CD14-positive monocyte (primary cell): ENCODE results near the gene GIT1. TPM values are rescaled to one million over a fixed set of nuclear protein-coding genes. Genes with fewer than 3 reads are reported as not detected.

Experiments
- DNase-seq, 3 donors: peaks; one replicate each; pipeline ENCODE4 v3.0.0-alpha.2; 2011 to 2022
- H2AFZ ChIP-seq: 2 replicates; pipeline ENCODE4 v1.6.0; 2012; ENCODE audit warnings: mild to moderate bottlenecking, low read depth, low read length, inconsistent platforms; ENCODE audit not compliant: insufficient read depth, poor library complexity, severe bottlenecking
- H3K27ac ChIP-seq, 2 donors: 1 replicate in 1 of 2; 2 replicates in 1 of 2; pipeline ENCODE4 v1.5.1; 2012 to 2013; ENCODE audit warnings: low read length in 2 of 2, control low read depth in 1 of 2, inconsistent platforms in 1 of 2, low read depth in 1 of 2, mild to moderate bottlenecking in 1 of 2
- H3K27me3 ChIP-seq, 2 donors: one replicate each; pipeline versions ENCODE4 v1.6.0 to v1.6.1; 2011 to 2013; ENCODE audit warnings: low read length in 2 of 2; ENCODE audit not compliant: control insufficient read depth in 2 of 2, insufficient read depth in 2 of 2
- H3K36me3 ChIP-seq, 2 donors: replicated peaks in 1 of 2; 1 replicate in 1 of 2; 2 replicates in 1 of 2; pipeline versions ENCODE4 v1.5.1 to v1.6.1; 2012 to 2013; ENCODE audit warnings: low read length in 2 of 2, control low read depth in 1 of 2, inconsistent platforms in 1 of 2, mild to moderate bottlenecking in 1 of 2; ENCODE audit not compliant: insufficient read depth in 2 of 2, control insufficient read depth in 1 of 2
- H3K4me1 ChIP-seq, 2 donors: 1 replicate in 1 of 2; 2 replicates in 1 of 2; pipeline versions ENCODE4 v1.5.1 to v1.6.1; 2012 to 2013; ENCODE audit warnings: low read length in 2 of 2, control low read depth in 1 of 2, inconsistent platforms in 1 of 2, mild to moderate bottlenecking in 1 of 2, moderate library complexity in 1 of 2; ENCODE audit not compliant: insufficient read depth in 2 of 2, control insufficient read depth in 1 of 2
- H3K4me2 ChIP-seq: replicated peaks from 2 replicates; pipeline ENCODE3; 2012; ENCODE audit warnings: low read length, moderate library complexity, mild to moderate bottlenecking; ENCODE audit not compliant: poor library complexity, severe bottlenecking; ENCODE audit errors: extremely low read depth
- H3K4me3 ChIP-seq, 3 experiments: fragments of 200-600 bp in 1 of 3; sonication (generic) in 1 of 3; replicated peaks in 1 of 3; 1 replicate in 2 of 3; 2 replicates in 1 of 3; pipeline ENCODE4 v1.5.1; 2011 to 2013; ENCODE audit warnings: low read length in 3 of 3, mild to moderate bottlenecking in 3 of 3, control low read depth in 2 of 3, low read depth in 2 of 3, inconsistent platforms in 1 of 3, moderate library complexity in 1 of 3
- H3K79me2 ChIP-seq: 2 replicates; pipeline ENCODE4 v1.6.0; 2012; ENCODE audit warnings: mild to moderate bottlenecking, control low read depth, inconsistent platforms, low read length, moderate library complexity; ENCODE audit not compliant: insufficient read depth
- H3K9ac ChIP-seq: 2 replicates; pipeline ENCODE4 v1.6.0; 2017; ENCODE audit warnings: low read length, mild to moderate bottlenecking; ENCODE audit not compliant: insufficient read depth, poor library complexity, severe bottlenecking
- H3K9me3 ChIP-seq, 2 donors: replicated peaks in 1 of 2; 1 replicate in 1 of 2; 2 replicates in 1 of 2; pipeline versions ENCODE4 v1.5.1 to v1.6.1; 2012 to 2013; ENCODE audit warnings: low read length in 2 of 2, control low read depth in 1 of 2; ENCODE audit not compliant: control insufficient read depth in 1 of 2, insufficient read depth in 1 of 2
- H4K20me1 ChIP-seq: 2 replicates; pipeline ENCODE4 v1.6.0; 2012; ENCODE audit warnings: mild to moderate bottlenecking, low read length, control low read depth, moderate library complexity; ENCODE audit not compliant: insufficient read depth
- H3K27ac Mint-ChIP-seq, 7 donors: one replicate each; pipeline ENCODE4 v1.8.0; 2020; ENCODE audit warnings: mild to moderate bottlenecking in 7 of 7, mixed read lengths in 7 of 7, moderate library complexity in 6 of 7, inconsistent platforms in 2 of 7
- H3K27me3 Mint-ChIP-seq, 3 donors: one replicate each; pipeline ENCODE4 v1.8.0; 2021 to 2022; ENCODE audit warnings: low read depth in 3 of 3, mild to moderate bottlenecking in 3 of 3, mixed read lengths in 3 of 3, moderate library complexity in 3 of 3, inconsistent platforms in 1 of 3
- H3K36me3 Mint-ChIP-seq, 2 donors: one replicate each; pipeline ENCODE4 v1.8.0; 2020; ENCODE audit warnings: mixed read lengths in 2 of 2, inconsistent platforms in 1 of 2, mild to moderate bottlenecking in 1 of 2
- H3K4me1 Mint-ChIP-seq: one replicate; pipeline ENCODE4 v1.8.0; 2020; ENCODE audit warnings: mild to moderate bottlenecking, mixed read lengths
- H3K4me3 Mint-ChIP-seq, 2 donors: one replicate each; pipeline ENCODE4 v1.8.0; 2020; ENCODE audit warnings: mild to moderate bottlenecking in 2 of 2, mixed read lengths in 2 of 2, moderate library complexity in 1 of 2
- H3K9me3 Mint-ChIP-seq, 7 donors: one replicate each; pipeline ENCODE4 v1.8.0; 2020 to 2022; ENCODE audit warnings: mixed read lengths in 7 of 7, mild to moderate bottlenecking in 6 of 7, moderate library complexity in 6 of 7, inconsistent platforms in 2 of 7
- CTCF ChIP-seq: fragments of 200-600 bp; IDR thresholded peaks from one replicate; pipeline ENCODE4 v1.8.0; 2022; ENCODE audit warnings: antibody characterized with exemption, mild to moderate bottlenecking
- WGBS: methylation state at CpG from one replicate; pipeline ENCODE4 v1.1.5; 2013; ENCODE audit warnings: missing lambda C conversion rate; ENCODE audit not compliant: insufficient coverage; 5-methylcytosine and 5-hydroxymethylcytosine counted together
- intact Hi-C, 2 donors: fragments of 100-400 bp; cut with micrococcal nuclease; formaldehyde crosslinking; loops; one replicate each; pipeline versions ENCODE4 v1.15.0 to v1.15.1; 2023
- polyA plus RNA-seq, 3 donors: library from polyadenylated mRNA; depleted of rRNA in 1 of 3; unstranded in 2 of 3; stranded (reverse) in 1 of 3; fragments of 300-500 nt in 2 of 3; fragments of >200 nt in 1 of 3; fragmentation: Illumina TruSeq in 2 of 3; gene quantifications; 1 replicate in 2 of 3; 2 replicates in 1 of 3; pipeline ENCODE4 v1.2.3, GENCODE V29; 2012 to 2021

Gene GIT1
- polyA plus RNA-seq, 3 donors: 3.1 to 41.7 (median 4.4) TPM

GRCh38 chr17:29614349-29615047 is 25.1 kb upstream of the GIT1 start:
- H3K27me3 Mint-ChIP-seq: peaks cover 38 to 68% (median 44%) of the 10 kb centered on the region in 3 donors
- H3K4me1 ChIP-seq: peaks cover 53 to 60% of the 10 kb centered on the region in 2 donors
- H4K20me1 ChIP-seq: peaks cover 33% of the 10 kb centered on the region
- WGBS: no CpG with 5 or more reads among the region's 16 CpGs
- no peak overlapping the region for H3K9ac ChIP-seq
- H3K27ac ChIP-seq: no peak overlapping the region
- intact Hi-C loops: loop anchor here in 1 of 2 donors (2.0 to 10.0 kb wide), 2 partner anchors 26 to 50 kb away; partner anchors contain the start of genes ABHD15, GIT1 and TP53I13
- no peaks in the 10 kb centered on the region for H3K9me3 ChIP-seq
- no peak for TF ChIP-seq CTCF
- peaks cover 7 to 58% of the 10 kb centered on the region in 2 donors for H3K27me3 ChIP-seq
- H3K4me1 Mint-ChIP-seq: peaks cover 45% of the 10 kb centered on the region
- H3K36me3 Mint-ChIP-seq: no peaks in the 10 kb centered on the region
- peak overlapping the region; percentile 82 for H2AFZ ChIP-seq
- peak overlapping the region in 1 of 3 experiments; percentile 80 for H3K4me3 ChIP-seq
- H3K36me3 ChIP-seq: no peaks in the 10 kb centered on the region
- H3K79me2 ChIP-seq: no peaks in the 10 kb centered on the region
- peak overlapping the region in 1 of 7 donors; percentile 56 for H3K27ac Mint-ChIP-seq
- peak overlapping the region; percentile 97 for H3K4me2 ChIP-seq
- no peak for DNase-seq
- peaks cover 0 to 7% (median 1%) of the 10 kb centered on the region in 7 donors for H3K9me3 Mint-ChIP-seq
- H3K4me3 Mint-ChIP-seq: peak overlapping the region; percentile 83 to 92

GRCh38 chr17:29613856-29614255 is 24.4 kb upstream of the GIT1 start:
- H3K9me3 Mint-ChIP-seq: peaks cover 0 to 7% (median 1%) of the 10 kb centered on the region in 7 donors
- peaks cover 7 to 52% of the 10 kb centered on the region in 2 donors for H3K27me3 ChIP-seq
- H3K4me3 Mint-ChIP-seq: peak overlapping the region in 1 of 2 donors; percentile 80
- no peaks in the 10 kb centered on the region for H3K9me3 ChIP-seq
- peaks cover 53 to 60% of the 10 kb centered on the region in 2 donors for H3K4me1 ChIP-seq
- H3K4me3 ChIP-seq: peak overlapping the region in 1 of 3 experiments; percentile 68
- no peaks in the 10 kb centered on the region for H3K36me3 ChIP-seq
- DNase-seq: no peak
- no peak overlapping the region for H3K27ac ChIP-seq
- no peak overlapping the region for H3K9ac ChIP-seq
- TF ChIP-seq CTCF: no peak
- intact Hi-C loops: loop anchor here in 1 of 2 donors (2.0 to 10.0 kb wide), 2 partner anchors 25 to 49 kb away; partner anchors contain the start of genes ABHD15, GIT1 and TP53I13
- H3K79me2 ChIP-seq: no peaks in the 10 kb centered on the region
- H3K4me1 Mint-ChIP-seq: peaks cover 45% of the 10 kb centered on the region
- H3K27ac Mint-ChIP-seq: no peak overlapping the region
- no peaks in the 10 kb centered on the region for H3K36me3 Mint-ChIP-seq
- H3K27me3 Mint-ChIP-seq: peaks cover 38 to 62% (median 43%) of the 10 kb centered on the region in 3 donors
- H2AFZ ChIP-seq: peak overlapping the region; percentile 65
- 24% methylated on average over 8 of the region's 13 CpGs for WGBS
- peaks cover 33% of the 10 kb centered on the region for H4K20me1 ChIP-seq
- H3K4me2 ChIP-seq: peak overlapping the region; percentile 74
